ENCODE results near the gene METAP2. TPM values are rescaled to one million over a fixed set of nuclear protein-coding genes. Genes with fewer than 3 reads are reported as not detected.

METAP2 gene
- total RNA-seq, 1 donor from 2014 or later, result 44.8 TPM

DNA sequence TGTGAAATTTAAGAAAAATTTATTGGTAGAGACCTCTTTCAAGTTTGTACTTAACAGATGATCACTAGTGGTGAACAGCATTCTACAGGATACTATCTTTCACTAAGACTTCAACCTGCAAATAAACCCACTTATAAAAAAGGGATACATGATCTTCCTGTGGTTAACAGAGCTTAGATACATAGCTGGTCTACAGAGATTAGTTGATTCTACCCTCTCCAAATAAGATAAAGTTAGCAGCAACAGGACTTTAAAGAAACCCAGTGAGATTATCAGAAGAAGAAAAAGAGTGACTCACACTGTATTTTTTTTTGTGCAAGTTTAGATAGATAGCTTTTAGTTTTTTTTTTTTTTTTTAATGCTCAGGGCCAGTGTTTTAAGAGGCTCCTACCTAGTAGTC, 42.8 kb downstream of the METAP2 start:
- no peak for DNase-seq (ENCODE audit: low read depth)
- Histone ChIP-seq H3K36me3 (ENCODE audit: control insufficient read depth, insufficient read depth, low read length) (peaks cover 2% of the 10 kb centered on the region), H3K4me3 (ENCODE audit: low read depth, low read length) (no peak overlapping the region), H3K27me3 (ENCODE audit: control insufficient read depth, insufficient read depth, low read length) (no peaks in the 10 kb centered on the region)
- FAIRE-seq, result no peak
- TF ChIP-seq, protein P1, sequence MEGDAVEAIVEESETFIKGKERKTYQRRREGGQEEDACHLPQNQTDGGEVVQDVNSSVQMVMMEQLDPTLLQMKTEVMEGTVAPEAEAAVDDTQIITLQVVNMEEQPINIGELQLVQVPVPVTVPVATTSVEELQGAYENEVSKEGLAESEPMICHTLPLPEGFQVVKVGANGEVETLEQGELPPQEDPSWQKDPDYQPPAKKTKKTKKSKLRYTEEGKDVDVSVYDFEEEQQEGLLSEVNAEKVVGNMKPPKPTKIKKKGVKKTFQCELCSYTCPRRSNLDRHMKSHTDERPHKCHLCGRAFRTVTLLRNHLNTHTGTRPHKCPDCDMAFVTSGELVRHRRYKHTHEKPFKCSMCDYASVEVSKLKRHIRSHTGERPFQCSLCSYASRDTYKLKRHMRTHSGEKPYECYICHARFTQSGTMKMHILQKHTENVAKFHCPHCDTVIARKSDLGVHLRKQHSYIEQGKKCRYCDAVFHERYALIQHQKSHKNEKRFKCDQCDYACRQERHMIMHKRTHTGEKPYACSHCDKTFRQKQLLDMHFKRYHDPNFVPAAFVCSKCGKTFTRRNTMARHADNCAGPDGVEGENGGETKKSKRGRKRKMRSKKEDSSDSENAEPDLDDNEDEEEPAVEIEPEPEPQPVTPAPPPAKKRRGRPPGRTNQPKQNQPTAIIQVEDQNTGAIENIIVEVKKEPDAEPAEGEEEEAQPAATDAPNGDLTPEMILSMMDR (IDR thresholded peaks at IDR 0.05; ENCODE audit: insufficient read depth, low read length, severe bottlenecking), result no peak

- TF ChIP-seq, protein P1 (IDR thresholded peaks at IDR 0.05; ENCODE audit: insufficient read depth, low read length, severe bottlenecking), result no peak
- Histone ChIP-seq H3K4me3 (ENCODE audit: low read depth, low read length) (no peak overlapping the region), H3K36me3 (ENCODE audit: control insufficient read depth, insufficient read depth, low read length) (peaks cover under 1% of the 10 kb centered on the region), H3K27me3 (ENCODE audit: control insufficient read depth, insufficient read depth, low read length) (no peaks in the 10 kb centered on the region)
- FAIRE-seq, result no peak
- no peak for DNase-seq (ENCODE audit: low read depth)
Observed at GRCh38 chr12:95517246-95517645, 43.3 kb downstream of the METAP2 start.

DNA sequence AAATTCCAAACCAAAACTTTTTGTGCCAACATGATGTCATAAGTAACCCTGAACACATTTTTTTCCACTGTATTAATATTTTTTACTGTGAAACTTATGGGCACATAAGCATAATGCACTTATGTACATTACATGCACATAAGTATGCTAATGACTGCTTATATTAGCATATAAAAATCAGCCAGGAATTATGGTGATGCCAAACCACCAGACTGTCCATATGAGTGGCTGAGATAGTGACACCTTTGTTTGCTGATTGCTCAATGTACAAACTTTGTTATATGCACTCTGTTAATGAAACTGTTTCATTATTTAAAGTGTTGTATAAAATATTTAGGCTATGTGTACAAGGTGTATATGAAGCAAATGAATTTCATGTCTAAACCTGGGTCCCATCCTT, 45.0 kb downstream of the METAP2 start:
- no peak for DNase-seq (ENCODE audit: low read depth)
- FAIRE-seq, result no peak
- TF ChIP-seq, protein P1 (IDR thresholded peaks at IDR 0.05; ENCODE audit: insufficient read depth, low read length, severe bottlenecking), result no peak
- no peaks in the 10 kb centered on the region for H3K36me3 ChIP-seq (ENCODE audit: control insufficient read depth, insufficient read depth, low read length)
- H3K4me3 ChIP-seq (ENCODE audit: low read depth, low read length), result no peak overlapping the region
- H3K27me3 ChIP-seq (ENCODE audit: control insufficient read depth, insufficient read depth, low read length), result no peaks in the 10 kb centered on the region

- Histone ChIP-seq H3K36me3 (ENCODE audit: control insufficient read depth, insufficient read depth, low read length) (no peaks in the 10 kb centered on the region), H3K4me3 (ENCODE audit: low read depth, low read length) (no peak overlapping the region)
- FAIRE-seq, result no peak
Observed at GRCh38 chr12:95520816-95521215, 46.9 kb downstream of the METAP2 start.

GRCh38 chr12:95522692-95523091, 48.7 kb downstream of the METAP2 start:
- Histone ChIP-seq H3K4me3 (ENCODE audit: low read depth, low read length) (no peak overlapping the region), H3K36me3 (ENCODE audit: control insufficient read depth, insufficient read depth, low read length) (no peaks in the 10 kb centered on the region), H3K27me3 (ENCODE audit: control insufficient read depth, insufficient read depth, low read length) (no peaks in the 10 kb centered on the region)
- FAIRE-seq (no peak), DNase-seq (ENCODE audit: low read depth) (no peak)
- TF ChIP-seq, protein P1 (IDR thresholded peaks at IDR 0.05; ENCODE audit: insufficient read depth, low read length, severe bottlenecking), result no peak

More at GRCh38 chr12:95520816-95521215, 46.9 kb downstream of the METAP2 start:
- DNase-seq (ENCODE audit: low read depth), result no peak
- H3K27me3 ChIP-seq (ENCODE audit: control insufficient read depth, insufficient read depth, low read length), result no peaks in the 10 kb centered on the region
- TF ChIP-seq, protein P1 (IDR thresholded peaks at IDR 0.05; ENCODE audit: insufficient read depth, low read length, severe bottlenecking), result no peak

DNA sequence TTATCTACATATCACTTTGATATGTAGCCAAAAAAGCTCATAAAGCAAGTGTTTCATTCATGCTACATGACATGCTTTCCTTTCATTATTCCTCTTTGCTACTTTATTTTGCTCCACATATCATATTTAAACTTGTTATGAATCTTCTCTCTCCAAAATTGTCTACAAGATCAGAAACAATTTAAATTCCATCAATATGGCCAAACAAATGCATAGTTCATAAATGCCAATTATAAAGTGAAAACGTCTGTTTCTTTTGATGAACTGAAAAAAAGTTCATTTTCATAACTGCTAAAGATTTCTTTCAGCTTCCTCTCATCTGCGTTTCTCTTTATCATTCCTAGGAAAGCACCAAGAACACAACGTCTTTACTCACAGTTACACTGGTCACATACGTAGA, 54.5 kb downstream of the METAP2 start:
- DNase-seq (ENCODE audit: low read depth) (no peak), FAIRE-seq (no peak)
- Histone ChIP-seq H3K27me3 (ENCODE audit: control insufficient read depth, insufficient read depth, low read length) (no peaks in the 10 kb centered on the region), H3K36me3 (ENCODE audit: control insufficient read depth, insufficient read depth, low read length) (no peaks in the 10 kb centered on the region), H3K4me3 (ENCODE audit: low read depth, low read length) (no peak overlapping the region)
- TF ChIP-seq, protein P1 (IDR thresholded peaks at IDR 0.05; ENCODE audit: insufficient read depth, low read length, severe bottlenecking), result no peak

All from bronchial epithelial cell (primary cell).